ENCODE measurements around the gene CCDC6. TPM values are rescaled to one million over a fixed set of nuclear protein-coding genes. Genes with fewer than 3 reads are reported as not detected.

Gene CCDC6
- total RNA-seq, 4 donors from 2014 or later = 26.6 to 43.3 (median 29.5) TPM

DNA sequence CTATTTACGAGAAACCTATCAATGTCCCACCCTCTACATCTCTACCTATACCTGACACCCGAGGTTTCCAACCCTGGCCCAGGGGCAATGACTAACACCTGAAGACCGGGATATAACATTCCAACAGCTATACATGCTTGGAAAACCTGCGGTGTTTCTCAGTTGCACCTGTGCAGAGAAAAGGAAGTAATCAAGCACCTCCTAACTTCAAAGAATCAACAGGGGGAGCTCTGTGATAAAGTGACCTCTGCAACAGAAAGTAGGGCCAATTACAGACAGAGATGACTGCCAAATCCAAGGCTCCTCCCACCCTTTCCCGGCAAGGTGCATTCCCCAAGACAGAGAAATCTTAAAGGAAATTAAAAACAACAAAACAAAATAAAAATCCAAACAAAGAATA is 41.3 kb downstream of the CCDC6 start:
- Histone ChIP-seq H3K27ac (peak overlapping the region; percentile 1 to 61 (median 46)), H3K4me1 (peaks cover 11 to 18% of the 10 kb centered on the region in 2 donors), H3K36me3 (no peaks in the 10 kb centered on the region), H3K9me3 (no peaks in the 10 kb centered on the region), H3K4me3 (no peak overlapping the region), H3K27me3 (no peaks in the 10 kb centered on the region)
- TF ChIP-seq, protein P1, sequence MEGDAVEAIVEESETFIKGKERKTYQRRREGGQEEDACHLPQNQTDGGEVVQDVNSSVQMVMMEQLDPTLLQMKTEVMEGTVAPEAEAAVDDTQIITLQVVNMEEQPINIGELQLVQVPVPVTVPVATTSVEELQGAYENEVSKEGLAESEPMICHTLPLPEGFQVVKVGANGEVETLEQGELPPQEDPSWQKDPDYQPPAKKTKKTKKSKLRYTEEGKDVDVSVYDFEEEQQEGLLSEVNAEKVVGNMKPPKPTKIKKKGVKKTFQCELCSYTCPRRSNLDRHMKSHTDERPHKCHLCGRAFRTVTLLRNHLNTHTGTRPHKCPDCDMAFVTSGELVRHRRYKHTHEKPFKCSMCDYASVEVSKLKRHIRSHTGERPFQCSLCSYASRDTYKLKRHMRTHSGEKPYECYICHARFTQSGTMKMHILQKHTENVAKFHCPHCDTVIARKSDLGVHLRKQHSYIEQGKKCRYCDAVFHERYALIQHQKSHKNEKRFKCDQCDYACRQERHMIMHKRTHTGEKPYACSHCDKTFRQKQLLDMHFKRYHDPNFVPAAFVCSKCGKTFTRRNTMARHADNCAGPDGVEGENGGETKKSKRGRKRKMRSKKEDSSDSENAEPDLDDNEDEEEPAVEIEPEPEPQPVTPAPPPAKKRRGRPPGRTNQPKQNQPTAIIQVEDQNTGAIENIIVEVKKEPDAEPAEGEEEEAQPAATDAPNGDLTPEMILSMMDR (IDR thresholded peaks at IDR 0.05 in 4 of 5, conservative IDR thresholded peaks at IDR 0.05 in 1 of 5) = peak in 2 of 5 experiments; percentile 24 to 26
- TF ChIP-seq POLR2A (IDR thresholded peaks at IDR 0.05) = no peak
- intact Hi-C loops (cut with DNase I; ENCODE audit: low total_unique reads) = loop anchor here (1.0 kb wide), 2 partner anchors 41 to 168 kb away; partner anchors contain the start of gene CCDC6
- DNase-seq (peak; percentile 15 to 24), ATAC-seq (peak; percentile 82 to 93)
- in situ Hi-C loops (cut with MboI; ENCODE audit: low sequenced_read_pairs in 4 of 4) = loop anchor here in 3 of 4 donors (5.0 to 25.0 kb wide), 2 partner anchors 37 to 172 kb away; no protein-coding TSS in a partner anchor

DNA sequence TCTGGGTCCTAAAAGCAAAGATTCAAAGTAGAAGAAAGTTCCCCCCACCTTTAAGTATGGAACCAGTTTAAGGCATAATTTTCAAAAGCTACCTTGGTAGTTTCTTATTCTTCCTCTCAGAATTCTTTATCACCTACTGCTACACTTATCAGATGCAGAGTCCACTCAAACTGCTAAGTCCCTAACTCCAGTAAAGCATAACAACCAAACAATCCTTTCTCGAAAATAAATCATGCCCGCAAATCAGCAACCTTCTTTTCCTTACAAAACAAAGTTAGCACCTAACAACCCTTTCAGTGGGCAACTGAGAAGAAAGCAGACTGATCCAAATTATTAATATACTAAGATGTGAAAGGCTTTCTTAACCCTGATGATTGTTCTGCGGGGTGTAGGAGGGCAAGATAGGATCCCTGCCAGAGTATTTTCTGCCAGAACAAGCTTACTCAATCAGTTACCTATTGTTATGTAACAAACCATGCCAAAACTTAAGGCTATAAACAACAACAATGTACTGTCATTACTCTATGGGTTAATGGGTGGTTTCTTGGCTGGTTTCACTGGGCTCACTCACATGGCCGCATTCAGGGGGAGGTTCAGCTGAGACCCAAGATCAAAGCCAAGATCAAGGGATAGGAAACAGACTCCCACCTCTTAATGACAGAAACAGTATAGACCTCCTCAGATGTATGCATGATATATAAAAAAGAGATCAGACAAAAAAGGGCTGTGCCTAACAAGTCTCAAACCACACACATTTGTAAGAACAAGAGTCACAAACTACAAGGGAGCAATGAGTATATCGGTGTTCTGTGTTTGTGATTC is 42.0 kb downstream of the CCDC6 start:
- TF ChIP-seq POLR2A (IDR thresholded peaks at IDR 0.05) = no peak
- TF ChIP-seq, protein P1 (IDR thresholded peaks at IDR 0.05 in 4 of 5, conservative IDR thresholded peaks at IDR 0.05 in 1 of 5) = no peak
- Histone ChIP-seq H3K27me3 (no peaks in the 10 kb centered on the region), H3K4me3 (no peak overlapping the region), H3K36me3 (no peaks in the 10 kb centered on the region), H3K9me3 (no peaks in the 10 kb centered on the region), H3K27ac (peak overlapping the region; percentile 1 to 61 (median 46)), H3K4me1 (peaks cover 11 to 18% of the 10 kb centered on the region in 2 donors)
- ATAC-seq (peak; percentile 28 to 37), DNase-seq (no peak)
- intact Hi-C loops (cut with DNase I; ENCODE audit: low total_unique reads) (no loop called here), in situ Hi-C loops (cut with MboI; ENCODE audit: low sequenced_read_pairs in 4 of 4) (loop anchor here in 3 of 4 donors (25.0 kb wide), 1 partner anchor 173 kb away; no protein-coding TSS in a partner anchor)

DNA sequence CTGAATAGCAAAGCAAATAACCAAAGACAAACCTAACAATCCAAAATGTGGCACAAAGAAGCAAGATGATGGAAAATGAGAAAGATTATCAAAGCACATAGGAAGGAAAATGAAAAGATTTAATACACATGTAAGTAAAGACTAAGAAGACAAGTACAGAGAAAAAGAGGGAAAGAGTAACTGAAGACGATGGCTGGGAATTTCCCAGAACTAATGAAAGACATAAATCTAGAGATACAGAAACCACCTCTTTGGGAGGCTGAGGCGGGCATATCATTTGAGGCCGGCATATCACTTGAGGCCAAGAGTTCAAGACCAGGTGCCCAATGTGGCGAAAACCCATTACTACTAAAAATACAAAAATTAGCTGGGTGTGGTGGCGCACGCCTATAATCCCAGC is 46.8 kb downstream of the CCDC6 start:
- no peaks in the 10 kb centered on the region for H3K9me3 ChIP-seq
- intact Hi-C loops (cut with DNase I; ENCODE audit: low total_unique reads) (no loop called here), in situ Hi-C loops (cut with MboI; ENCODE audit: low sequenced_read_pairs in 4 of 4) (loop anchor here in 3 of 4 donors (25.0 kb wide), 1 partner anchor 178 kb away; no protein-coding TSS in a partner anchor)
- peaks cover 9 to 13% of the 10 kb centered on the region in 2 donors for H3K4me1 ChIP-seq
- H3K27ac ChIP-seq = no peak overlapping the region
- TF ChIP-seq, protein P1 (IDR thresholded peaks at IDR 0.05 in 4 of 5, conservative IDR thresholded peaks at IDR 0.05 in 1 of 5) = no peak
- no peak for TF ChIP-seq POLR2A (IDR thresholded peaks at IDR 0.05)
- no peaks in the 10 kb centered on the region for H3K36me3 ChIP-seq
- H3K27me3 ChIP-seq = no peaks in the 10 kb centered on the region
- H3K4me3 ChIP-seq = no peak overlapping the region
- ATAC-seq (no peak), DNase-seq (no peak)

DNA sequence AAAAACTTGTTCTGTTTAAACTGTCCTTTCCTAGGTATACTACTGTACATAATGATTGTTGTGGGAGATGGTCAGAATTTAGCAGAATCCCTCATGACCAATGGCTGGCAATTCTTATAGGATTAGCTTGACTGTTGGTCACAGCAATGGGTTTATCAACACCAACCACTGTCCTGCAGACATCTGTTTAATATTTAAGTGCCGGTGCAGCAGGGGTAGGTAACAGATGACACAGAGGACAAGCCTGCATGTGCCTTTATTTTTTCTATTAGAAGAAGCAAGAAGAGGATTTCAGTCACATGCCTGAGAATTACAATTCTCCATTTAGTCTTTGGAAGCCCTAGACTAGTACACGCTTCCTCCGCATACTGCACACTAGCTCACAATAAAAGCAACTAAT is 48.4 kb downstream of the CCDC6 start:
- DNase-seq (no peak), ATAC-seq (no peak)
- TF ChIP-seq POLR2A (IDR thresholded peaks at IDR 0.05) = no peak
- TF ChIP-seq, protein P1 (IDR thresholded peaks at IDR 0.05 in 4 of 5, conservative IDR thresholded peaks at IDR 0.05 in 1 of 5) = no peak
- Histone ChIP-seq H3K4me1 (peaks cover 3 to 25% of the 10 kb centered on the region in 2 donors), H3K27me3 (no peaks in the 10 kb centered on the region), H3K36me3 (no peaks in the 10 kb centered on the region), H3K9me3 (no peaks in the 10 kb centered on the region), H3K27ac (no peak overlapping the region), H3K4me3 (no peak overlapping the region)
- in situ Hi-C loops (cut with MboI; ENCODE audit: low sequenced_read_pairs in 4 of 4) = loop anchor here in 3 of 4 donors (25.0 kb wide), 1 partner anchor 179 kb away; no protein-coding TSS in a partner anchor
- intact Hi-C loops (cut with DNase I; ENCODE audit: low total_unique reads) = no loop called here

Measured in gastrocnemius medialis (tissue), 4 donors.